HCT116 (cell line): ENCODE results near the gene R3HDM4. TPM values are rescaled to one million over a fixed set of nuclear protein-coding genes. Genes with fewer than 3 reads are reported as not detected.

Experiments
- ATAC-seq: fragments of 200-7000 bp; cut with Tn5 transposase; 2 replicates; pipeline ENCODE4 v1.9.1; 2020; ENCODE audit warnings: mild to moderate bottlenecking, moderate library complexity
- BruUV-seq: library from RNA; stranded (reverse); fragments of 400-500 nt; replicated peaks from 2 replicates; lab custom pipeline; 2021; lab: Mats Ljungman, UMichigan
- CTCF ChIA-PET: fragments of 300-600 bp; sonication (Branson Sonifier 250); formaldehyde crosslinking; loops from one replicate; lab custom pipeline; 2021; ENCODE audit warnings: antibody characterized with exemption; lab: Charles Lee
- POLR2A ChIA-PET: fragments of 300-600, 350-600 bp; sonication (Branson Sonifier 250); formaldehyde crosslinking; loops from one replicate; lab custom pipeline; 2021; ENCODE audit warnings: antibody characterized with exemption; lab: Charles Lee
- RAD21 ChIA-PET, 2 experiments: fragments of 300-600 bp; sonication (Branson Sonifier 250); formaldehyde crosslinking; loops; one replicate each; lab custom pipeline; 2023; ENCODE audit warnings: low total read pairs in 2 of 2; ENCODE audit not compliant: uncharacterized antibody in 2 of 2, unreplicated experiment in 2 of 2, low non-redundant PET in 1 of 2; lab: Charles Lee
- DNase-seq: peaks from one replicate; pipeline ENCODE4 v3.0.0-alpha.2; 2010; ENCODE audit warnings: low read depth, low spot score
- H2AFZ ChIP-seq: fragments of 200-600 bp; shearing (Covaris generic), sonication (generic); 2 replicates; pipeline ENCODE4 v1.6.1; 2017; ENCODE audit warnings: low read depth, mixed run types, mixed read lengths, antibody characterized with exemption, low read length; ENCODE audit not compliant: poor library complexity, severe bottlenecking
- H3K27ac ChIP-seq: 2 replicates; pipeline ENCODE4 v1.5.1; 2012; ENCODE audit warnings: low read depth, low read length
- H3K27me3 ChIP-seq: fragments of 200-600 bp; sonication (generic); 2 replicates; pipeline ENCODE4 v1.6.1; 2016; ENCODE audit warnings: mixed run types, low read length, mixed read lengths; ENCODE audit not compliant: insufficient read depth
- H3K36me3 ChIP-seq, 2 experiments: fragments of 200-500 bp in 1 of 2; fragments of 200-600 bp in 1 of 2; sonication (Bioruptor generic) in 1 of 2; sonication (generic) in 1 of 2; 2 replicates each; pipeline versions ENCODE4 v1.5.1 to v1.6.1; 2014 to 2016; ENCODE audit warnings: low read length in 2 of 2, inconsistent platforms in 1 of 2, mixed read lengths in 1 of 2, mixed run types in 1 of 2; ENCODE audit not compliant: insufficient read depth in 2 of 2, control insufficient read depth in 1 of 2
- H3K4me1 ChIP-seq, 2 experiments: fragments of 200-600 bp in 1 of 2; sonication (generic) in 1 of 2; 2 replicates each; pipeline versions ENCODE4 v1.5.1 to v1.6.1; 2012 to 2017; ENCODE audit warnings: low read length in 2 of 2, inconsistent platforms in 1 of 2, mild to moderate bottlenecking in 1 of 2, mixed read lengths in 1 of 2, mixed run types in 1 of 2, moderate library complexity in 1 of 2; ENCODE audit not compliant: insufficient read depth in 2 of 2, control insufficient read depth in 1 of 2
- H3K4me2 ChIP-seq: fragments of 200-600 bp; sonication (generic); 2 replicates; pipeline ENCODE4 v1.6.1; 2017; ENCODE audit warnings: mixed run types, low read length, mixed read lengths
- H3K4me3 ChIP-seq, 2 experiments: fragments of 200-600 bp in 1 of 2; sonication (generic) in 1 of 2; replicated peaks in 1 of 2; 2 replicates each; pipeline ENCODE4 v1.5.1; 2011 to 2016; ENCODE audit warnings: low read length in 2 of 2, control low read depth in 1 of 2, low read depth in 1 of 2, mild to moderate bottlenecking in 1 of 2, mixed read lengths in 1 of 2, mixed run types in 1 of 2
- H3K79me2 ChIP-seq: fragments of 200-600 bp; sonication (generic); 2 replicates; pipeline ENCODE4 v1.6.1; 2017; ENCODE audit warnings: mild to moderate bottlenecking, mixed run types, low read length, moderate library complexity, mixed read lengths; ENCODE audit not compliant: insufficient read depth
- H3K9ac ChIP-seq: fragments of 200-600 bp; sonication (generic); 2 replicates; pipeline ENCODE4 v1.6.1; 2016; ENCODE audit warnings: low read length, mixed read lengths
- H3K9me2 ChIP-seq: fragments of 200-600 bp; sonication (generic), shearing (Covaris generic); 2 replicates; pipeline ENCODE4 v1.6.1; 2017; ENCODE audit warnings: mixed run types, mild to moderate bottlenecking, moderate library complexity; ENCODE audit not compliant: insufficient read depth
- H3K9me3 ChIP-seq, 2 experiments: fragments of 200-500 bp in 1 of 2; fragments of 200-600 bp in 1 of 2; sonication (Bioruptor generic) in 1 of 2; sonication (generic) in 1 of 2; 2 replicates each; pipeline ENCODE4 v1.6.1; 2014 to 2017; ENCODE audit warnings: low read length in 2 of 2, mixed read lengths in 2 of 2, inconsistent platforms in 1 of 2, low read depth in 1 of 2, mild to moderate bottlenecking in 1 of 2, mixed run types in 1 of 2, moderate library complexity in 1 of 2; ENCODE audit not compliant: control insufficient read depth in 1 of 2, insufficient read depth in 1 of 2
- H4K20me1 ChIP-seq: fragments of 200-600 bp; sonication (generic), shearing (Covaris generic); 2 replicates; pipeline ENCODE4 v1.6.1; 2017; ENCODE audit warnings: mixed run types, mild to moderate bottlenecking, moderate library complexity; ENCODE audit not compliant: insufficient read depth
- ATF3 ChIP-seq: IDR thresholded peaks from 2 replicates; pipeline ENCODE4 v1.6.1; 2012
- CBX3 ChIP-seq: IDR thresholded peaks from 2 replicates; pipeline ENCODE4 v1.6.1; 2012; ENCODE audit warnings: low read depth
- CEBPB ChIP-seq: IDR thresholded peaks from 2 replicates; pipeline ENCODE4 v1.6.1; 2012; ENCODE audit warnings: low read depth
- CTCF ChIP-seq, 3 experiments: fragments of 200-600 bp in 1 of 3; sonication (generic) in 1 of 3; IDR thresholded peaks in 2 of 3; conservative IDR thresholded peaks in 1 of 3; 2 replicates each; pipeline ENCODE4 v1.5.1; 2012 to 2017; ENCODE audit warnings: low read depth in 2 of 3, low read length in 2 of 3, antibody characterized with exemption in 1 of 3, borderline replicate concordance in 1 of 3, control low read depth in 1 of 3, mild to moderate bottlenecking in 1 of 3, mixed read lengths in 1 of 3, mixed run types in 1 of 3, moderate library complexity in 1 of 3; ENCODE audit not compliant: insufficient read depth in 1 of 3
- EGR1 ChIP-seq: IDR thresholded peaks from 2 replicates; pipeline ENCODE4 v1.6.1; 2012; ENCODE audit warnings: low read depth
- ELF1 ChIP-seq: IDR thresholded peaks from 2 replicates; pipeline ENCODE4 v1.6.1; 2012; ENCODE audit warnings: low read depth, borderline replicate concordance
- JUND ChIP-seq: IDR thresholded peaks from 2 replicates; pipeline ENCODE4 v1.6.1; 2012
- MAX ChIP-seq: IDR thresholded peaks from 2 replicates; pipeline ENCODE4 v1.6.1; 2012
- POLR2A ChIP-seq: IDR thresholded peaks from 2 replicates; pipeline ENCODE4 v1.7.0; 2011; ENCODE audit warnings: borderline replicate concordance; ENCODE audit not compliant: insufficient read depth, insufficient read length; ENCODE audit errors: extremely low read depth
- POLR2AphosphoS5 ChIP-seq: IDR thresholded peaks from 2 replicates; pipeline ENCODE4 v1.6.1; 2011; ENCODE audit warnings: mild to moderate bottlenecking, low read depth, low read length, moderate library complexity
- RAD21 ChIP-seq: IDR thresholded peaks from 2 replicates; pipeline ENCODE4 v1.6.1; 2012; ENCODE audit warnings: low read depth, mild to moderate bottlenecking
- SP1 ChIP-seq: IDR thresholded peaks from 2 replicates; pipeline ENCODE4 v1.6.1; 2012; ENCODE audit warnings: low read depth
- SRF ChIP-seq: IDR thresholded peaks from 2 replicates; pipeline ENCODE4 v1.6.1; 2012; ENCODE audit warnings: low read depth
- TCF7L2 ChIP-seq: IDR thresholded peaks from 2 replicates; pipeline ENCODE4 v1.7.0; 2011; ENCODE audit warnings: borderline replicate concordance, inconsistent platforms; ENCODE audit not compliant: insufficient read depth, insufficient read length; ENCODE audit errors: extremely low read depth
- YY1 ChIP-seq: IDR thresholded peaks from 2 replicates; pipeline ENCODE4 v1.6.1; 2011; ENCODE audit warnings: low read length, low read depth, moderate library complexity, mild to moderate bottlenecking; ENCODE audit not compliant: insufficient replicate concordance; ENCODE audit errors: extremely low read depth
- ZBTB33 ChIP-seq: IDR thresholded peaks from 2 replicates; pipeline ENCODE4 v1.6.1; 2011; ENCODE audit warnings: mild to moderate bottlenecking, low read length, moderate library complexity; ENCODE audit not compliant: insufficient replicate concordance; ENCODE audit errors: extremely low read depth
- ZFX ChIP-seq: fragments of 450-650 bp; IDR thresholded peaks from 2 replicates; pipeline ENCODE4 v1.6.1; 2017
- ZNF274 ChIP-seq: fragments of 200-500 bp; sonication (Bioruptor generic); IDR thresholded peaks from 2 replicates; pipeline ENCODE4 v1.6.1; 2014; ENCODE audit warnings: mild to moderate bottlenecking, low read depth, low read length, inconsistent platforms
- intact Hi-C: fragments of 100-400 bp; cut with micrococcal nuclease; formaldehyde crosslinking; loops from 2 replicates; pipeline ENCODE4 v1.10.0; 2022
- total RNA-seq: library from RNA; stranded (reverse); gene quantifications from one replicate; pipeline ENCODE4 v1.2.1, GENCODE V29; 2021; ENCODE audit not compliant: unreplicated experiment

Gene R3HDM4
- total RNA-seq, 1 experiment from 2014 or later: 92.3 TPM

- H3K79me2 ChIP-seq: peaks cover 6% of the 10 kb centered on the region; the same call in 1 of the 2 replicates
- H4K20me1 ChIP-seq: no peaks in the 10 kb centered on the region
- no peaks in the 10 kb centered on the region for H3K27me3 ChIP-seq
- no peak for DNase-seq
- no peak overlapping the region for H2AFZ ChIP-seq
- ChIA-PET POLR2A (no interaction called here), CTCF (no interaction called here), RAD21 (no interaction called here)
- BruUV-seq: no TSS peak
- H3K4me1 ChIP-seq: peaks cover 23% of the 10 kb centered on the region in 2 experiments
- H3K9me2 ChIP-seq: no peaks in the 10 kb centered on the region
- peaks cover 0 to 4% of the 10 kb centered on the region in 2 experiments; a peak in 1 of 4 replicates for H3K36me3 ChIP-seq
- ATAC-seq: peak; percentile 47
- no peaks in the 10 kb centered on the region for H3K9me3 ChIP-seq
- H3K4me3 ChIP-seq: no peak overlapping the region
- intact Hi-C loops: no loop called here
- no peak overlapping the region for H3K4me2 ChIP-seq
- TF ChIP-seq CEBPB: no peak
- TF ChIP-seq ELF1: no peak
- TF ChIP-seq POLR2A: no peak
- no peak for TF ChIP-seq CBX3
- no peak for TF ChIP-seq YY1
- TF ChIP-seq MAX: no peak
- no peak for TF ChIP-seq RAD21
- no peak for TF ChIP-seq JUND
- no peak for TF ChIP-seq TCF7L2
- no peak for TF ChIP-seq ATF3
- no peak for TF ChIP-seq ZNF274
- TF ChIP-seq SRF: no peak
- no peak for TF ChIP-seq EGR1
- TF ChIP-seq CTCF (IDR thresholded peaks at IDR 0.05 in 2 of 3, conservative IDR thresholded peaks at IDR 0.05 in 1 of 3; ENCODE audit: borderline replicate concordance in 1 of 3, insufficient read depth in 1 of 3, low read depth in 2 of 3, low read length in 2 of 3): no peak
- no peak for TF ChIP-seq ZFX
- TF ChIP-seq SP1: no peak
- no peak for TF ChIP-seq ZBTB33
- TF ChIP-seq POLR2AphosphoS5: no peak
- H3K27ac ChIP-seq: peak overlapping the region; percentile 42; the same call in 1 of the 2 replicates
- H3K9ac ChIP-seq: no peak overlapping the region
These were observed 19.9 kb upstream of the R3HDM4 start for GRCh38 chr19:932648-933552.
